WTC11 (cell line): ENCODE data around the gene CCBE1. TPM values are rescaled to one million over a fixed set of nuclear protein-coding genes. Genes with fewer than 3 reads are reported as not detected.
A peak's percentile ranks its signal among the peaks of the same experiment; 100 is the strongest.

Experiments
- ATAC-seq: fragments of 200-7000 bp; cut with Tn5 transposase; 2 replicates; pipeline ENCODE4 v1.10.0; 2021; ENCODE audit warnings: mild to moderate bottlenecking, moderate library complexity
- CTCF ChIA-PET: fragments of 300-600 bp; sonication (Branson Sonifier 250); formaldehyde crosslinking; loops from one replicate; lab custom pipeline; 2021; ENCODE audit warnings: antibody characterized with exemption; lab: Charles Lee
- POLR2A ChIA-PET: fragments of 350-600 bp; sonication (Branson Sonifier 250); formaldehyde crosslinking; loops from one replicate; lab custom pipeline; 2021; ENCODE audit warnings: antibody characterized with exemption; lab: Charles Lee
- DNase-seq: peaks from one replicate; pipeline ENCODE4 v3.0.0; 2021; ENCODE audit warnings: low spot score
- H3K27ac Mint-ChIP-seq: 2 replicates; pipeline ENCODE4 v1.8.0; 2021; ENCODE audit warnings: mixed read lengths
- H3K27me3 Mint-ChIP-seq: 2 replicates; pipeline ENCODE4 v1.8.0; 2021; ENCODE audit warnings: low read depth, mild to moderate bottlenecking, moderate library complexity, mixed read lengths
- H3K36me3 Mint-ChIP-seq: 2 replicates; pipeline ENCODE4 v1.8.0; 2021; ENCODE audit warnings: mixed read lengths
- H3K4me1 Mint-ChIP-seq: 2 replicates; pipeline ENCODE4 v1.8.0; 2022; ENCODE audit warnings: mixed read lengths
- H3K4me3 Mint-ChIP-seq: 2 replicates; pipeline ENCODE4 v1.8.0; 2021; ENCODE audit warnings: mild to moderate bottlenecking, moderate library complexity, mixed read lengths
- H3K9me3 Mint-ChIP-seq: 2 replicates; pipeline ENCODE4 v1.8.0; 2021; ENCODE audit warnings: mixed read lengths
- GABPB1 ChIP-seq: sonication (generic); formaldehyde crosslinking; IDR thresholded peaks from 2 replicates; pipeline ENCODE4 v1.8.1; 2023; ENCODE audit warnings: mild to moderate bottlenecking, missing genetic modification reagents
- HMGA2 ChIP-seq: fragments of 250-450 bp; sonication (Bioruptor Pico); IDR thresholded peaks from 2 replicates; pipeline ENCODE4 v1.4.0; 2021; ENCODE audit warnings: mild to moderate bottlenecking, moderate library complexity
- JUN ChIP-seq: sonication (generic); formaldehyde crosslinking; IDR thresholded peaks from 2 replicates; pipeline ENCODE4 v1.8.0; 2023; ENCODE audit warnings: mild to moderate bottlenecking, missing genetic modification reagents
- OVOL2 ChIP-seq: fragments of 250-450 bp; sonication (Bioruptor Pico); IDR thresholded peaks from 2 replicates; pipeline ENCODE4 v1.9.0; 2021; ENCODE audit warnings: mild to moderate bottlenecking, borderline replicate concordance
- TEAD1 ChIP-seq: sonication (generic); formaldehyde crosslinking; IDR thresholded peaks from 2 replicates; pipeline ENCODE4 v1.8.0; 2022; ENCODE audit warnings: mild to moderate bottlenecking, missing genetic modification reagents
- ZNF121 ChIP-seq: sonication (generic); formaldehyde crosslinking; IDR thresholded peaks from 2 replicates; pipeline ENCODE4 v1.8.0; 2023; ENCODE audit warnings: missing genetic modification reagents
- ZNF263 ChIP-seq: sonication (generic); formaldehyde crosslinking; IDR thresholded peaks from 2 replicates; pipeline ENCODE4 v1.8.1; 2022; ENCODE audit warnings: low read depth, mild to moderate bottlenecking, moderate library complexity, missing genetic modification reagents
- total RNA-seq: library from RNA; stranded (reverse); gene quantifications from 3 replicates; pipeline ENCODE4 v1.2.3, GENCODE V29; 2021
- TF ChIP-seq, protein P1 (sequence below): fragments of 250-450 bp; sonication (Bioruptor Pico); IDR thresholded peaks from 2 replicates; pipeline ENCODE4 v1.9.0; 2021; ENCODE audit warnings: mild to moderate bottlenecking, borderline replicate concordance
- TF ChIP-seq, protein P2 (sequence below): sonication (generic); formaldehyde crosslinking; IDR thresholded peaks from 2 replicates; pipeline ENCODE4 v1.8.0; 2022; ENCODE audit warnings: mild to moderate bottlenecking, missing genetic modification reagents
- TF ChIP-seq, protein P3 (sequence below): sonication (generic); formaldehyde crosslinking; IDR thresholded peaks from 2 replicates; pipeline ENCODE4 v1.8.0; 2022; ENCODE audit warnings: mild to moderate bottlenecking, missing genetic modification reagents
- TF ChIP-seq, protein P4 (sequence below): sonication (generic); formaldehyde crosslinking; conservative IDR thresholded peaks from 2 replicates; pipeline ENCODE4 v1.8.1; 2022; ENCODE audit warnings: mild to moderate bottlenecking, missing genetic modification reagents
- TF ChIP-seq, protein P5 (sequence below): fragments of 250-450 bp; sonication (Bioruptor Pico); IDR thresholded peaks from 2 replicates; pipeline ENCODE4 v1.9.0; 2021; ENCODE audit warnings: moderate library complexity, mild to moderate bottlenecking, inconsistent platforms, borderline replicate concordance

CCBE1 gene
- total RNA-seq, 1 experiment from 2014 or later, result 9.7 TPM

DNA sequence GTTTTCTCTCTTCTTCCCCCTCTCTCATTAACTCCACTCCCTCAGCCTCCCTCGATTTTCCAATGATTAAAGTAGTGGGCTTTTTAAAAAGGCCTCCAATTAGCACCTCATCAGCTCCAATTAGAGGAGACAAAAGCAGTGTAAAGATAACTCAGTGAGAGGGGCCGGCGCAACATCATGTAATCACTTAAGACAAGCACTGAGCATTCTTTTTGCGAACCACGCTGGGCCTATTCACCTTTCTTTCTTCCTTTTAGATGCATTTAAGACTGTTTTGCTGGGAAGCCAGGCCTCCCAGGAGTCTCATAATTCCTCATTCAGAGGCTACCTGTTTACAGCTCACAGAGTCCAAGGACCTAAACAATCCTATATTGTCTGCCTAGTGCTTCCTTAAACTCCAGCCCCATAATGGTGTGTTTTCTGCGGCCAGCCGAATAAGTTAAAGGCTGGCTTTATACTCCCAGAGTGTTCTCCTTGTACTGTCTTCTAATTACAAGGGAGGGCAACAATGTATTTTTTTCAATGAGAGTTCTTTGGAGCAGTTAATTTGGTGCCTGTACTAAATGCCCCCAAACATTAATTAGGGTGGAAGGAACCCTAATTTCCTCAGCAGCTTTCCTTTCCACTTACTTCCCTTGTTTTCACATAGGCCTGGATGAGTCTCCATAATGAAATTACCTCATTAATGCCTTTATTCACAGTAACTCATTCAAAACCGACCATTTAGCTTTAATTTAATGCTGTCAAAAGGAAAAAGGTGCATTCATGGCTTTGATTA, 310.1 kb downstream of the CCBE1 start:
- POLR2A ChIA-PET, result no interaction called here
- DNase-seq (no peak), ATAC-seq (peak; percentile 82)
- Mint-ChIP-seq H3K4me1 (peaks cover 29% of the 10 kb centered on the region), H3K9me3 (no peaks in the 10 kb centered on the region), H3K4me3 (no peak overlapping the region), H3K36me3 (no peaks in the 10 kb centered on the region), H3K27ac (no peak overlapping the region), H3K27me3 (peaks cover 97% of the 10 kb centered on the region)
- CTCF ChIA-PET, result interaction anchor here (0.6 to 2.6 kb wide), 5 partner anchors 15 to 436 kb away, joined by 3 to 28 read pairs (median 3); no protein-coding TSS in a partner anchor
- peak; percentile 27; the same call in 1 of the 2 replicates for TF ChIP-seq TEAD1
- TF ChIP-seq, protein P1, sequence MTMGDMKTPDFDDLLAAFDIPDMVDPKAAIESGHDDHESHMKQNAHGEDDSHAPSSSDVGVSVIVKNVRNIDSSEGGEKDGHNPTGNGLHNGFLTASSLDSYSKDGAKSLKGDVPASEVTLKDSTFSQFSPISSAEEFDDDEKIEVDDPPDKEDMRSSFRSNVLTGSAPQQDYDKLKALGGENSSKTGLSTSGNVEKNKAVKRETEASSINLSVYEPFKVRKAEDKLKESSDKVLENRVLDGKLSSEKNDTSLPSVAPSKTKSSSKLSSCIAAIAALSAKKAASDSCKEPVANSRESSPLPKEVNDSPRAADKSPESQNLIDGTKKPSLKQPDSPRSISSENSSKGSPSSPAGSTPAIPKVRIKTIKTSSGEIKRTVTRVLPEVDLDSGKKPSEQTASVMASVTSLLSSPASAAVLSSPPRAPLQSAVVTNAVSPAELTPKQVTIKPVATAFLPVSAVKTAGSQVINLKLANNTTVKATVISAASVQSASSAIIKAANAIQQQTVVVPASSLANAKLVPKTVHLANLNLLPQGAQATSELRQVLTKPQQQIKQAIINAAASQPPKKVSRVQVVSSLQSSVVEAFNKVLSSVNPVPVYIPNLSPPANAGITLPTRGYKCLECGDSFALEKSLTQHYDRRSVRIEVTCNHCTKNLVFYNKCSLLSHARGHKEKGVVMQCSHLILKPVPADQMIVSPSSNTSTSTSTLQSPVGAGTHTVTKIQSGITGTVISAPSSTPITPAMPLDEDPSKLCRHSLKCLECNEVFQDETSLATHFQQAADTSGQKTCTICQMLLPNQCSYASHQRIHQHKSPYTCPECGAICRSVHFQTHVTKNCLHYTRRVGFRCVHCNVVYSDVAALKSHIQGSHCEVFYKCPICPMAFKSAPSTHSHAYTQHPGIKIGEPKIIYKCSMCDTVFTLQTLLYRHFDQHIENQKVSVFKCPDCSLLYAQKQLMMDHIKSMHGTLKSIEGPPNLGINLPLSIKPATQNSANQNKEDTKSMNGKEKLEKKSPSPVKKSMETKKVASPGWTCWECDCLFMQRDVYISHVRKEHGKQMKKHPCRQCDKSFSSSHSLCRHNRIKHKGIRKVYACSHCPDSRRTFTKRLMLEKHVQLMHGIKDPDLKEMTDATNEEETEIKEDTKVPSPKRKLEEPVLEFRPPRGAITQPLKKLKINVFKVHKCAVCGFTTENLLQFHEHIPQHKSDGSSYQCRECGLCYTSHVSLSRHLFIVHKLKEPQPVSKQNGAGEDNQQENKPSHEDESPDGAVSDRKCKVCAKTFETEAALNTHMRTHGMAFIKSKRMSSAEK, result no peak

DNA sequence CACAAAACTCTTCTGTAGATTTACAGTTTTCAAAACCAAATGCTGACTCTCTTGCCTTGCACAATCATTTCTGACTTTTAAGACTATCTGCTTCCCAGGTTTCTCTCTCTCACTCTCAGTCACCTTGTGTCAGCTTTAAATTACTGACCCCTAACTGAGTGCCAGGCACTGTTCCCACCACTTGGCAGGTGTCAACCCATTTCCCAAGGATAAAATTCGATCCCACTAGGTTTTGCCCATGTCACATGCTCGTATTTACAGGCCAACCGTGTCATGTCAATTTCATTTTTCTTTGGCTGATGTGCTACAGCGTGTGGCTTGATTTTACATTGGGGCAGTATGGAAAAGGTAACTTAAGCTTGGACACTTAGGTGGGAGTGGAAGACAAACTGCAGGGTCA, 312.0 kb downstream of the CCBE1 start:
- H3K36me3 Mint-ChIP-seq, result no peaks in the 10 kb centered on the region
- CTCF ChIA-PET, result interaction anchor here (1.3 kb wide), 1 partner anchor 77 kb away, joined by 3 read pairs; no protein-coding TSS in a partner anchor
- ATAC-seq (no peak), DNase-seq (no peak)
- peaks cover 98% of the 10 kb centered on the region for H3K27me3 Mint-ChIP-seq
- H3K27ac Mint-ChIP-seq, result no peak overlapping the region
- H3K4me3 Mint-ChIP-seq, result no peak overlapping the region
- POLR2A ChIA-PET, result no interaction called here
- no peaks in the 10 kb centered on the region for H3K9me3 Mint-ChIP-seq
- H3K4me1 Mint-ChIP-seq, result peaks cover 38% of the 10 kb centered on the region
- TF ChIP-seq GABPB1 (CRISPR knock-in tag) (no peak), HMGA2 (CRISPR knock-in tag) (no peak)
- TF ChIP-seq, protein P1, result no peak

DNA sequence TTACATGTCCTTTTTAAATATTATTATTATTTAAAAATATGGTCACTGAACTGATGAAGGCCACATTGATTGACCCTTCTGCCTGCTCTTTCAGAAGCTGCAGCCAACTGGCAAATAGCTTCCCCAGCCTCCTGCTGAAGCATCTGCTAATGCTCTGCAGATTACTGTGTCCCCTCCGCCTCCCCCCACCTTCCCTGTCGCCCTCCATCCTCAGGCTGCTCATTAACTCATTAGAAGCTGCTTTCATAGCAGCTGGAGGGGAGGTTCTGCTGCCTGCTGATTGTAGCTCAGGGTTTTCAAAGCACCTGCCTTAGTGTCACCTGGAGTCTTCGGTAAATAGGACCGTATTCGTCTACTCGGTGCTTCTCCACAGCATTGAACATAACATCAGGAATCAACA, 313.4 kb downstream of the CCBE1 start:
- Mint-ChIP-seq H3K27ac (no peak overlapping the region), H3K36me3 (no peaks in the 10 kb centered on the region), H3K4me1 (peaks cover 40% of the 10 kb centered on the region), H3K9me3 (no peaks in the 10 kb centered on the region), H3K27me3 (peaks cover 98% of the 10 kb centered on the region), H3K4me3 (no peak overlapping the region)
- ATAC-seq (no peak; the same call in 1 of the 2 replicates), DNase-seq (no peak)
- TF ChIP-seq, protein P2, sequence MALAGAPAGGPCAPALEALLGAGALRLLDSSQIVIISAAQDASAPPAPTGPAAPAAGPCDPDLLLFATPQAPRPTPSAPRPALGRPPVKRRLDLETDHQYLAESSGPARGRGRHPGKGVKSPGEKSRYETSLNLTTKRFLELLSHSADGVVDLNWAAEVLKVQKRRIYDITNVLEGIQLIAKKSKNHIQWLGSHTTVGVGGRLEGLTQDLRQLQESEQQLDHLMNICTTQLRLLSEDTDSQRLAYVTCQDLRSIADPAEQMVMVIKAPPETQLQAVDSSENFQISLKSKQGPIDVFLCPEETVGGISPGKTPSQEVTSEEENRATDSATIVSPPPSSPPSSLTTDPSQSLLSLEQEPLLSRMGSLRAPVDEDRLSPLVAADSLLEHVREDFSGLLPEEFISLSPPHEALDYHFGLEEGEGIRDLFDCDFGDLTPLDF, result no peak
- TF ChIP-seq ZNF121 (CRISPR knock-in tag) (no peak), ZNF263 (no peak), OVOL2 (CRISPR knock-in tag) (no peak), JUN (CRISPR knock-in tag) (no peak)
- TF ChIP-seq, protein P3, sequence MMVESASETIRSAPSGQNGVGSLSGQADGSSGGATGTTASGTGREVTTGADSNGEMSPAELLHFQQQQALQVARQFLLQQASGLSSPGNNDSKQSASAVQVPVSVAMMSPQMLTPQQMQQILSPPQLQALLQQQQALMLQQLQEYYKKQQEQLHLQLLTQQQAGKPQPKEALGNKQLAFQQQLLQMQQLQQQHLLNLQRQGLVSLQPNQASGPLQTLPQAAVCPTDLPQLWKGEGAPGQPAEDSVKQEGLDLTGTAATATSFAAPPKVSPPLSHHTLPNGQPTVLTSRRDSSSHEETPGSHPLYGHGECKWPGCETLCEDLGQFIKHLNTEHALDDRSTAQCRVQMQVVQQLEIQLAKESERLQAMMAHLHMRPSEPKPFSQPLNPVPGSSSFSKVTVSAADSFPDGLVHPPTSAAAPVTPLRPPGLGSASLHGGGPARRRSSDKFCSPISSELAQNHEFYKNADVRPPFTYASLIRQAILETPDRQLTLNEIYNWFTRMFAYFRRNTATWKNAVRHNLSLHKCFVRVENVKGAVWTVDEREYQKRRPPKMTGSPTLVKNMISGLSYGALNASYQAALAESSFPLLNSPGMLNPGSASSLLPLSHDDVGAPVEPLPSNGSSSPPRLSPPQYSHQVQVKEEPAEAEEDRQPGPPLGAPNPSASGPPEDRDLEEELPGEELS, result no peak
- TF ChIP-seq, protein P4, sequence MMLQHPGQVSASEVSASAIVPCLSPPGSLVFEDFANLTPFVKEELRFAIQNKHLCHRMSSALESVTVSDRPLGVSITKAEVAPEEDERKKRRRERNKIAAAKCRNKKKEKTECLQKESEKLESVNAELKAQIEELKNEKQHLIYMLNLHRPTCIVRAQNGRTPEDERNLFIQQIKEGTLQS (CRISPR knock-in tag), result no peak
- TF ChIP-seq, protein P5, sequence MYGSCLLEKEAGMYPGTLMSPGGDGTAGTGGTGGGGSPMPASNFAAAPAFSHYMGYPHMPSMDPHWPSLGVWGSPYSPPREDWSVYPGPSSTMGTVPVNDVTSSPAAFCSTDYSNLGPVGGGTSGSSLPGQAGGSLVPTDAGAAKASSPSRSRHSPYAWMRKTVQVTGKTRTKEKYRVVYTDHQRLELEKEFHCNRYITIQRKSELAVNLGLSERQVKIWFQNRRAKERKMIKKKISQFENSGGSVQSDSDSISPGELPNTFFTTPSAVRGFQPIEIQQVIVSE (CRISPR knock-in tag), result no peak
- CTCF ChIA-PET, result interaction anchor here (1.2 to 1.3 kb wide), 2 partner anchors 12 to 19 kb away, joined by 4 to 13 read pairs; no protein-coding TSS in a partner anchor
- POLR2A ChIA-PET, result no interaction called here
